Left lung (tissue), 10 donors: ENCODE results near the gene DAGLA. TPM values are rescaled to one million over a fixed set of nuclear protein-coding genes. Genes with fewer than 3 reads are reported as not detected.

Source experiments
- ATAC-seq: fragments of 200-7000 bp; cut with Tn5 transposase; one replicate; pipeline ENCODE4 v1.9.1; 2020; ENCODE audit warnings: moderate library complexity
- DNase-seq, 4 donors: peaks; one replicate each; pipeline ENCODE4 v3.0.0-alpha.2; 2013 to 2020
- H3K27ac ChIP-seq, 2 donors: fragments of 200-600 bp; sonication (generic) in 1 of 2; one replicate each; pipeline versions ENCODE4 v1.5.0 to v1.8.0; 2020 to 2021
- H3K27me3 ChIP-seq, 2 donors: fragments of 200-600 bp; sonication (generic) in 1 of 2; one replicate each; pipeline versions ENCODE4 v1.5.0 to v1.8.0; 2020 to 2021
- H3K36me3 ChIP-seq, 2 donors: fragments of 200-600 bp; sonication (generic) in 1 of 2; one replicate each; pipeline versions ENCODE4 v1.5.0 to v1.8.0; 2020 to 2021
- H3K4me1 ChIP-seq, 2 donors: fragments of 200-600 bp; one replicate each; pipeline ENCODE4 v1.8.0; 2021
- H3K4me3 ChIP-seq, 2 donors: fragments of 200-600 bp; sonication (generic) in 1 of 2; one replicate each; pipeline versions ENCODE4 v1.5.0 to v1.8.0; 2020 to 2021; ENCODE audit warnings: mild to moderate bottlenecking in 1 of 2
- H3K9me3 ChIP-seq, 2 donors: fragments of 200-600 bp; sonication (generic) in 1 of 2; one replicate each; pipeline versions ENCODE4 v1.5.0 to v1.8.0; 2020 to 2021
- intact Hi-C, 2 donors: fragments of 100-400 bp; cut with DNase I; formaldehyde crosslinking; loops; one replicate each; pipeline versions ENCODE4 v1.11.2 to v1.14.2; 2022
- polyA plus RNA-seq, 6 donors: library from polyadenylated mRNA; unstranded; fragments of 120-200 nt; gene quantifications; one replicate each; pipeline ENCODE4 v1.2.1, GENCODE V29; 2013; ENCODE audit not compliant: insufficient read length in 6 of 6
- total RNA-seq, 2 donors: library from RNA; stranded (reverse); fragmentation: NEBNext Ultra II Directional; extraction: Animal tissue kit (Norgen Biotek cat#: 25700); gene quantifications; one replicate each; pipeline ENCODE4 v1.2.1, GENCODE V29; 2021
- TF ChIP-seq, protein P1 (sequence below), 2 donors: fragments of 200-600 bp; sonication (generic) in 1 of 2; IDR thresholded peaks; one replicate each; pipeline versions ENCODE4 v1.5.0 to v1.8.0; 2021; ENCODE audit warnings: antibody characterized with exemption in 2 of 2
- donor health status: DM: no; HTN: yes; CAD: no.
- donor health status: DM: no; HTN: no; CAD: no.

The DAGLA gene
- total and polyA plus RNA-seq, 8 donors = 2.2 to 4.3 (median 3.8) TPM

DNA sequence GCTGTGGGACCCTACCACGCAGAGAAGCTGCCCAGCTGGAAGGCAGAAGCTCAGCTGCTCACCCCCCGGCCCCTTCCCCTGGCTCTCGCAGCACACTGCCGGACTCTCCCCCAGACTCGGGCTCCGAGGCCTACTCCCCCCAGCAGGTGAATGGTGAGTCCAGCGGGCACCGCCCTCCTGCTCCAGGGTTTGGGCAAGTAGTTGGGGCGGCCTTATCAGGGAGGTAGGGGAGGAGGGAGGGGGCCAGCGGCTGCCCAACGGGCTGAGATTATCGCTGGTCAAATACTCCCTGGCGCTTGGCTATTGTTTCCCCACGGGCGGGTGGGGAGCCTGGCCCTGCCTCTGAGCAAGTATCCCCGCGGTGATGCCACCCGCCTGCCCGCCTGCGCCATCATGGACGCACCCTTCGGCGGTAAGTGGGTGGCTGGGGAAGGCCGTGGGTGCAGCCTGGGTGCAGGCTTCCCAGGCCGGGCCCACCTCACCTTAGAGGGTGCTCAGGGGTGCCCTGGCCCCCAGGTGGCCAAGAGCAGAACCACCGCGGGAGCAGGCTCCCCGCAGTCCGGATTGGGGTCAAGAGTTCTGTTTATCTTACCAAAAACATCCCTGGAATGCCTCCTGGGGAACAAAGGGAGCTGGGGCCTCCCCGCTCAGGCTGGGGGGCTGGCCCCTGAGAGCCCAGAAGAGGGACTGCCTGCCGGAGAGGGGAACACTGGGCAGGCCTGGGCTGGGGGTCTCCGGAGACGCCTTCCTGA lies 89.2 kb downstream of the DAGLA start:
- no peak overlapping the region for H3K27ac ChIP-seq
- peak in 3 of 4 donors; percentile 18 to 80 (median 44) for DNase-seq
- ATAC-seq = peak; percentile 42

DNA sequence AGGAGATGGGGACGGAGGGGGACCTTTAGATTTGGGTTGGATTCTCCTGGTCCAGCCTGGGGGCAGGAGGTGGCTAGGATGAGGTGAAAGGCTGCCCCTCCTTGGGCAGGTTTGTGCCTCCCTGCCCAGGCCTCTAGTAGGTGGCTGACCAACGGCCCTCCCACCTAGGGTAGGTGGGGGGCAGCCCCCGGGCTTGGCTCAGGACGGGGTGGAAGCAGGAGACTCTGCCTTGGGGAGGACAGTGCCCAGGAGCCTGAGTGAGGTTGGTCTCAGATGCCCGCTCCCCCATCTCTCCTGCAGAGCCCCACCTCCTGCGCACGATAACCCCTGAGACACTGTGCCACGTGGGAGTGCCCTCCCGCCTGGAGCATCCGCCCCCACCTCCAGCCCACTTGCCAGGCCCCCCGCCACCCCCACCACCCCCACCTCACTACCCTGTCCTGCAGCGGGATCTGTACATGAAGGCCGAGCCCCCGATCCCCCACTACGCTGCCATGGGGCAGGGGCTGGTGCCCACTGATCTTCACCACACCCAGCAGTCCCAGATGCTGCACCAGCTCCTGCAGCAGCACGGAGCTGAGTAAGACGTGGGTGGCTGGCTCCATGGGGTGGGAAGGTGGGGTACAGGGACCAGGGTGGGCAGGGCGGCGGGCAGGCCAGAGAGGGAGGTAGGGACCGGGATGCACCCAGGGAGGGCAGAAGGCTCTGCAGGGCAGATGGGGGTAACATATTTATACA lies 89.9 kb downstream of the DAGLA start:
- H3K27ac ChIP-seq = no peak overlapping the region
- H3K27me3 ChIP-seq = peaks cover 0 to 3% of the 10 kb centered on the region in 2 donors
- no peak for ATAC-seq
- DNase-seq = no peak
- no peak overlapping the region for H3K4me3 ChIP-seq
- H3K9me3 ChIP-seq = no peaks in the 10 kb centered on the region
- peaks cover 0 to 10% of the 10 kb centered on the region in 2 donors for H3K4me1 ChIP-seq
- intact Hi-C loops = no loop called here
- TF ChIP-seq, protein P1, sequence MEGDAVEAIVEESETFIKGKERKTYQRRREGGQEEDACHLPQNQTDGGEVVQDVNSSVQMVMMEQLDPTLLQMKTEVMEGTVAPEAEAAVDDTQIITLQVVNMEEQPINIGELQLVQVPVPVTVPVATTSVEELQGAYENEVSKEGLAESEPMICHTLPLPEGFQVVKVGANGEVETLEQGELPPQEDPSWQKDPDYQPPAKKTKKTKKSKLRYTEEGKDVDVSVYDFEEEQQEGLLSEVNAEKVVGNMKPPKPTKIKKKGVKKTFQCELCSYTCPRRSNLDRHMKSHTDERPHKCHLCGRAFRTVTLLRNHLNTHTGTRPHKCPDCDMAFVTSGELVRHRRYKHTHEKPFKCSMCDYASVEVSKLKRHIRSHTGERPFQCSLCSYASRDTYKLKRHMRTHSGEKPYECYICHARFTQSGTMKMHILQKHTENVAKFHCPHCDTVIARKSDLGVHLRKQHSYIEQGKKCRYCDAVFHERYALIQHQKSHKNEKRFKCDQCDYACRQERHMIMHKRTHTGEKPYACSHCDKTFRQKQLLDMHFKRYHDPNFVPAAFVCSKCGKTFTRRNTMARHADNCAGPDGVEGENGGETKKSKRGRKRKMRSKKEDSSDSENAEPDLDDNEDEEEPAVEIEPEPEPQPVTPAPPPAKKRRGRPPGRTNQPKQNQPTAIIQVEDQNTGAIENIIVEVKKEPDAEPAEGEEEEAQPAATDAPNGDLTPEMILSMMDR (IDR thresholded peaks at IDR 0.05) = no peak
- no peaks in the 10 kb centered on the region for H3K36me3 ChIP-seq

More for the DNA sequence above, 89.2 kb downstream of the DAGLA start:
- intact Hi-C loops = no loop called here
- H3K36me3 ChIP-seq = no peaks in the 10 kb centered on the region
- H3K9me3 ChIP-seq = no peaks in the 10 kb centered on the region
- peaks cover 0 to 11% of the 10 kb centered on the region in 2 donors for H3K27me3 ChIP-seq
- H3K4me3 ChIP-seq = no peak overlapping the region
- TF ChIP-seq, protein P1 (IDR thresholded peaks at IDR 0.05) = no peak
- H3K4me1 ChIP-seq = peaks cover 0 to 10% of the 10 kb centered on the region in 2 donors

DNA sequence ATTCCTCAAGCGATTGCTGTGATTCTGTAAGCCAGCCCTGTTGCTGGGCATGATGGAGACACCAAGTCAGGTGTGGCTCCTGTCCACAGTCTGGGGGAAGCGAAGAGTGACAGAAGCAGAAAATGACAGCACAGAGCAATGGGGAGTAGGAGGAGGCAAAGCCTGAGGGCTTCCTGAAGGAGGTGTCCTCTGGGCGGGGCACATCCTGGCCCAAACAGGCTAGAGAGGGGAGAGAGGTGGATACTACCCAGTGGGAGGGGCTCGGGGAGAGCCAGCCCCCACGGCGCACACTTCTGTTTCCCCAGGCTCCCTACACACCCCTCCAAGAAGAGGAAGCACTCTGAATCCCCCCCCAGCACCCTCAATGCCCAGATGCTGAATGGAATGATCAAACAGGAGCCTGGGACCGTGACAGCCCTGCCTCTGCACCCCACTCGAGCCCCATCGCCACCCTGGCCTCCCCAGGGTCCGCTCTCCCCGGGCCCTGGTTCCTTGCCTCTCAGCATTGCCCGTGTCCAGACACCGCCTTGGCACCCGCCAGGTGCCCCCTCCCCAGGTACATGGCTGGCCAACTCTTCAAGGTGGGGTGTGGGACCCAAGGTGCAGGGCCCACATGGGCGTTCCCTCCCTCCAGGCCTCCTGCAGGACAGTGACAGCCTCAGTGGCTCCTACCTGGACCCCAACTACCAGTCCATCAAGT lies 91.2 kb downstream of the DAGLA start:
- ATAC-seq = no peak
- no peak overlapping the region for H3K27ac ChIP-seq
- no peaks in the 10 kb centered on the region for H3K9me3 ChIP-seq

DNA sequence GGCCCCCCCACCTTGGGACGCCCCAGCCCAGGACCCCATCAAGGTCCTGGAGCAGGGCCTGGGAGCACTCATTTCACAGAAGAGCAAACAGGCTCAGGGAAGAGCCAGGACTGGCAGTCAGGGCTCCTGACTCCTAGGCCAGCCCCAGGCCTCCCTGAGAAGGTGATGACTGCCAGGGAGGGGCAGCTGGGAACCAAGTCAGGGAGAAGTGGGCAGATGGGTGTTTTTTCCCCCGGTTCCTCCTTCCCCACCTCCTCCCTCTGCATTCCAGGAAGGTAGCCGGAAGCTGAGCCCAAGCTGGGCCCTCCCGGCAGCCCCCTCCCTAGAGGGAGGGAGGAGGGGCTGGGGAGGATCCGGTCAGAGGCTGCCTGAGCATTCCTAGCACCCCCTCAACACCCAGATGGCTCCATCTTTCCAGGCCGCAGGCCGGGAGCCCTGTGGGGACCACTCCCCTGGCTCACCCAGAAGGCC lies 91.8 kb downstream of the DAGLA start:
- Histone ChIP-seq H3K27ac (no peak overlapping the region), H3K9me3 (no peaks in the 10 kb centered on the region), H3K4me1 (peaks cover 0 to 16% of the 10 kb centered on the region in 2 donors), H3K27me3 (peaks cover 0 to 5% of the 10 kb centered on the region in 2 donors), H3K4me3 (no peak overlapping the region), H3K36me3 (no peaks in the 10 kb centered on the region)
- ATAC-seq (no peak), DNase-seq (peak in 1 of 4 donors; percentile 52)
- intact Hi-C loops = no loop called here
- TF ChIP-seq, protein P1 (IDR thresholded peaks at IDR 0.05) = no peak

More for the DNA sequence above, 91.2 kb downstream of the DAGLA start:
- Histone ChIP-seq H3K27me3 (no peaks in the 10 kb centered on the region), H3K4me1 (peaks cover 0 to 10% of the 10 kb centered on the region in 2 donors), H3K36me3 (no peaks in the 10 kb centered on the region), H3K4me3 (no peak overlapping the region)
- no peak for DNase-seq
- intact Hi-C loops = no loop called here
- TF ChIP-seq, protein P1 (IDR thresholded peaks at IDR 0.05) = no peak
